GM18909 (cell line): ENCODE data around the gene ZBTB16.

Source experiments
- ATAC-seq: cut with Tn5 transposase; IDR thresholded peaks from one replicate; pipeline ENCODE4 v1.9.1; 2021; ENCODE audit warnings: mild to moderate bottlenecking; ENCODE audit not compliant: unreplicated experiment, poor library complexity

Gene ZBTB16

GRCh38 chr11:114059278-114059983, at the start of gene ZBTB16:
Gene ZBTB16, plus strand, starts transcription at chr11:114059711. Its CDS starts 3,590 bp downstream, at chr11:114063301.
- no peak for ATAC-seq

- no peak for ATAC-seq
These were observed 48.6 kb upstream of the ZBTB16 start for GRCh38 chr11:114010931-114011330.

GRCh38 chr11:114011443-114011842, 48.1 kb upstream of the ZBTB16 start:
- no peak for ATAC-seq

- no peak for ATAC-seq
These were observed 44.4 kb upstream of the ZBTB16 start for GRCh38 chr11:114015117-114015516.

GRCh38 chr11:114016986-114017385, 42.5 kb upstream of the ZBTB16 start:
- ATAC-seq = no peak

- ATAC-seq = no peak
These were observed 41.8 kb upstream of the ZBTB16 start for GRCh38 chr11:114017723-114018122.

GRCh38 chr11:114019046-114019445, 40.5 kb upstream of the ZBTB16 start:
- ATAC-seq = no peak

GRCh38 chr11:114019574-114019973, 39.9 kb upstream of the ZBTB16 start:
- no peak for ATAC-seq

GRCh38 chr11:114025329-114025907, 34.1 kb upstream of the ZBTB16 start:
- ATAC-seq = no peak

- ATAC-seq = no peak
These were observed 33.2 kb upstream of the ZBTB16 start for GRCh38 chr11:114026355-114026754.

- no peak for ATAC-seq
These were observed 32.1 kb upstream of the ZBTB16 start for GRCh38 chr11:114027391-114027790.

- no peak for ATAC-seq
These were observed 31.6 kb upstream of the ZBTB16 start for GRCh38 chr11:114027926-114028325.

GRCh38 chr11:114031246-114031966, 28.1 kb upstream of the ZBTB16 start:
- ATAC-seq = no peak

GRCh38 chr11:114031967-114032320, 27.6 kb upstream of the ZBTB16 start:
- ATAC-seq = no peak

GRCh38 chr11:114033066-114033465, 26.4 kb upstream of the ZBTB16 start:
- ATAC-seq = no peak

- ATAC-seq = no peak
These were observed 25.9 kb upstream of the ZBTB16 start for GRCh38 chr11:114033572-114033971.

GRCh38 chr11:114034956-114035355, 24.6 kb upstream of the ZBTB16 start:
- no peak for ATAC-seq

- no peak for ATAC-seq
These were observed 23.2 kb upstream of the ZBTB16 start for GRCh38 chr11:114036147-114036811.

GRCh38 chr11:114036958-114037357, 22.6 kb upstream of the ZBTB16 start:
- no peak for ATAC-seq

- no peak for ATAC-seq
These were observed 20.0 kb upstream of the ZBTB16 start for GRCh38 chr11:114039551-114039950.

GRCh38 chr11:114040706-114041211, 18.8 kb upstream of the ZBTB16 start:
- no peak for ATAC-seq
